Upper lobe of left lung (tissue), 6 donors: ENCODE measurements around the gene CELF5. TPM values are rescaled to one million over a fixed set of nuclear protein-coding genes. Genes with fewer than 3 reads are reported as not detected.

Source experiments
- ATAC-seq, 2 donors: fragments of 200-7000 bp; cut with Tn5 transposase; one replicate each; pipeline ENCODE4 v1.9.1; 2022; ENCODE audit warnings: mild to moderate bottlenecking in 2 of 2, moderate library complexity in 2 of 2; ENCODE audit not compliant: low FRiP score in 2 of 2
- DNase-seq, 2 donors: peaks; one replicate each; pipeline ENCODE4 v3.0.0-alpha.2; 2019 to 2020
- H3K27ac ChIP-seq, 4 donors: fragments of 200-600 bp; sonication (generic); one replicate each; pipeline ENCODE4 v1.5.1; 2016 to 2019
- H3K27me3 ChIP-seq, 4 donors: fragments of 200-600 bp; sonication (generic); one replicate each; pipeline ENCODE4 v1.5.1; 2017 to 2019
- H3K36me3 ChIP-seq, 4 donors: fragments of 200-600 bp; sonication (generic); one replicate each; pipeline ENCODE4 v1.5.1; 2016 to 2019
- H3K4me1 ChIP-seq, 4 donors: fragments of 200-600 bp; sonication (generic); one replicate each; pipeline ENCODE4 v1.5.1; 2018 to 2019
- H3K4me3 ChIP-seq, 4 donors: fragments of 200-600 bp; sonication (generic); one replicate each; pipeline ENCODE4 v1.5.1; 2017 to 2019; ENCODE audit warnings: mild to moderate bottlenecking in 2 of 4, moderate library complexity in 1 of 4
- H3K9me3 ChIP-seq, 4 donors: fragments of 200-600 bp; sonication (generic); one replicate each; pipeline ENCODE4 v1.5.1; 2018 to 2019
- EP300 ChIP-seq, 4 donors: sonication (generic); formaldehyde crosslinking; IDR thresholded peaks; one replicate each; pipeline ENCODE4 v1.5.1; 2017; ENCODE audit warnings: antibody characterized with exemption in 4 of 4, control low read depth in 2 of 4
- POLR2A ChIP-seq, 4 donors: fragments of 450-650 bp; IDR thresholded peaks; one replicate each; pipeline ENCODE4 v1.5.1; 2016 to 2017; ENCODE audit warnings: antibody characterized with exemption in 4 of 4, mild to moderate bottlenecking in 2 of 4
- POLR2AphosphoS5 ChIP-seq, 2 donors: sonication (generic); formaldehyde crosslinking; IDR thresholded peaks; one replicate each; pipeline ENCODE4 v1.5.1; 2017; ENCODE audit warnings: antibody characterized with exemption in 2 of 2
- WGBS, 2 donors: methylation state at CpG; one replicate each; pipeline ENCODE4 v1.1.5; 2017 to 2018; 5-methylcytosine and 5-hydroxymethylcytosine counted together
- total RNA-seq, 6 donors: library from RNA; depleted of rRNA in 4 of 6; stranded (reverse); fragments of >200 nt in 4 of 6; gene quantifications; one replicate each; pipeline versions ENCODE4 v1.1.0 to v1.2.1, GENCODE V29; 2016 to 2021
- TF ChIP-seq, protein P1 (sequence below), 6 experiments: fragments of 450-650 bp in 4 of 6; fragments of 200-600 bp in 2 of 6; sonication (generic) in 2 of 6; IDR thresholded peaks; one replicate each; pipeline ENCODE4 v1.5.1; 2016 to 2019; ENCODE audit warnings: antibody characterized with exemption in 6 of 6
- donor health status: DM: no; HTN: no; CAD: no; lungs with moderate emphysema.
- donor health status: DM: no; HTN: yes; CAD: no; lungs with severe emphysema.

The CELF5 gene
- total RNA-seq, 6 donors from 2014 or later: 0.49 to 0.76 TPM; not detected in 4

DNA sequence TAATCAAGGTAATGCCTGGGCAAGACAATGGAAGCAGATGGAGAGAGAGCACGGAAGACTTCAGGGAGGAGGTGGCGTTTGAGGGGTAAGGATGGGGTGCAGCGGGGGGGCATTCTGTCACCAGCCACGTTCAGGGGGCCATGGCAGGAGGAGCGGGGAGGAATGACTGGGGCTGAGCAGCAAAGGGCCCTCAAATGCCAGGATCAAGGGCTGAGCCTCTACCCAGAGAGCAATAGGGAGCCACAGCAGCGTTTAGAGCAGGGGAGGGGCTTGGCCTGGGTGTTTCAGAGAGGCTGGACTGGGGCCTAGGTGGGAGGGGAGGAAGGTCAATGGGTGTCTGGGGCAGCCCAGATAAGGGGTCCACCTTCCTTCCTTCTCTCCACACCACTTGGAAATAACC is 44.3 kb downstream of the CELF5 start:
- ATAC-seq: no peak
- no peak for TF ChIP-seq EP300 (IDR thresholded peaks at IDR 0.05)
- TF ChIP-seq, protein P1, sequence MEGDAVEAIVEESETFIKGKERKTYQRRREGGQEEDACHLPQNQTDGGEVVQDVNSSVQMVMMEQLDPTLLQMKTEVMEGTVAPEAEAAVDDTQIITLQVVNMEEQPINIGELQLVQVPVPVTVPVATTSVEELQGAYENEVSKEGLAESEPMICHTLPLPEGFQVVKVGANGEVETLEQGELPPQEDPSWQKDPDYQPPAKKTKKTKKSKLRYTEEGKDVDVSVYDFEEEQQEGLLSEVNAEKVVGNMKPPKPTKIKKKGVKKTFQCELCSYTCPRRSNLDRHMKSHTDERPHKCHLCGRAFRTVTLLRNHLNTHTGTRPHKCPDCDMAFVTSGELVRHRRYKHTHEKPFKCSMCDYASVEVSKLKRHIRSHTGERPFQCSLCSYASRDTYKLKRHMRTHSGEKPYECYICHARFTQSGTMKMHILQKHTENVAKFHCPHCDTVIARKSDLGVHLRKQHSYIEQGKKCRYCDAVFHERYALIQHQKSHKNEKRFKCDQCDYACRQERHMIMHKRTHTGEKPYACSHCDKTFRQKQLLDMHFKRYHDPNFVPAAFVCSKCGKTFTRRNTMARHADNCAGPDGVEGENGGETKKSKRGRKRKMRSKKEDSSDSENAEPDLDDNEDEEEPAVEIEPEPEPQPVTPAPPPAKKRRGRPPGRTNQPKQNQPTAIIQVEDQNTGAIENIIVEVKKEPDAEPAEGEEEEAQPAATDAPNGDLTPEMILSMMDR (IDR thresholded peaks at IDR 0.05): no peak
- TF ChIP-seq POLR2AphosphoS5 (IDR thresholded peaks at IDR 0.05): no peak
- no peak for TF ChIP-seq POLR2A (IDR thresholded peaks at IDR 0.05)
- no peak overlapping the region for H3K27ac ChIP-seq

DNA sequence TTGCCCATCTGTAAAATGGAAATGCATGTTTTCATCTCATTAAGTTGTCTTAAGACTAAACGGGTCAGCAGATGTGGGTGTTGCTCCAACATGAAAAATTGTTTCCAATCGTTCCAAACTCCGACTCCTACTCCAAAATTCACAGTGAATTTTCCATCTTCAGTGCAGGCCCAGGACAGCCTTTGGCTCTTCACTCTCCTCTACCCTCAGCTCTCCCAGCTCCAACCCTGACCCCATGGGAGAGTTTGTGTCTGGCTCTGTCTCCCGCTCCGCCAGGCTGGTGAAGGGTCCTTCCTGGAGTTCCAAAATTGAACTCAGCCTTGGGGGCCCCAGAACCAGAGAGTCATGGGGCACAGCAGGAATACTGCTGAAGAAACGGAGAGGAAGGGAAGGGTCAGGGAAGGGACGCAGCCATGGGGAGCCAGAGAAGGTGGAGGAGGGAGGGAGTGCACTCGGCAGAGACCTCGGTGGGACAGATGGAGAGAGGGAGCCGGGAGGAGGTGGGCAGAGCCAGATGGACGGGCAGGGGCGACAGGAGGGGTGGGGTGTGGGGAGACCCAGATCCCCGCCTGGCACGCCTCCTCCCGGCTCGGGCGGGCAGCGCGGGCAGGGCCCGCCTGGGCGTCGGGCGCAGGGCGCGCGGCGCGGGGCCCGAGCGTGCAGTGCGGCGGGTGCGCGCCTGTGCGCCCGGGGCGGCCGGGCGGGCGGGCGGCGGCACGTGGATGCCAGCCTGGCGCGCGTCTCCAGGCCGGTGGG is 45.6 kb downstream of the CELF5 start:
- H3K27me3 ChIP-seq: peaks cover 0 to 9% (median 4%) of the 10 kb centered on the region in 4 donors
- H3K36me3 ChIP-seq: no peaks in the 10 kb centered on the region
- ATAC-seq (no peak), DNase-seq (no peak)
- WGBS, 2 donors: 20 to 32% methylated on average over 11 to 20 of the region's 47 CpGs
- H3K9me3 ChIP-seq: peaks cover 4 to 13% (median 8%) of the 10 kb centered on the region in 4 donors
- TF ChIP-seq EP300 (IDR thresholded peaks at IDR 0.05): no peak
- TF ChIP-seq POLR2AphosphoS5 (IDR thresholded peaks at IDR 0.05): no peak
- no peak for TF ChIP-seq POLR2A (IDR thresholded peaks at IDR 0.05)
- TF ChIP-seq, protein P1 (IDR thresholded peaks at IDR 0.05): no peak
- no peak overlapping the region for H3K27ac ChIP-seq
- peaks cover 0 to 3% (median under 1%) of the 10 kb centered on the region in 4 donors for H3K4me1 ChIP-seq
- no peak overlapping the region for H3K4me3 ChIP-seq

More for the DNA sequence above, 44.3 kb downstream of the CELF5 start:
- Histone ChIP-seq H3K4me1 (no peaks in the 10 kb centered on the region), H3K9me3 (peaks cover 4 to 13% (median 8%) of the 10 kb centered on the region in 4 donors), H3K27me3 (peaks cover 0 to 9% (median 4%) of the 10 kb centered on the region in 4 donors), H3K36me3 (no peaks in the 10 kb centered on the region), H3K4me3 (no peak overlapping the region)
- WGBS, 2 donors: 74 to 82% methylated on average over 5 to 6 of the region's 6 CpGs
- DNase-seq: no peak

- peaks cover 4 to 13% (median 8%) of the 10 kb centered on the region in 4 donors for H3K9me3 ChIP-seq
- TF ChIP-seq POLR2AphosphoS5 (IDR thresholded peaks at IDR 0.05) (no peak), EP300 (IDR thresholded peaks at IDR 0.05) (no peak), POLR2A (IDR thresholded peaks at IDR 0.05) (no peak)
- TF ChIP-seq, protein P1 (IDR thresholded peaks at IDR 0.05): no peak
- DNase-seq: no peak
- no peak overlapping the region for H3K27ac ChIP-seq
- peaks cover 0 to 17% (median 7%) of the 10 kb centered on the region in 4 donors for H3K27me3 ChIP-seq
- H3K4me1 ChIP-seq: peaks cover 6 to 11% (median 8%) of the 10 kb centered on the region in 4 donors
- WGBS, 2 donors: 7 to 27% methylated on average over 3 to 11 of the region's 11 CpGs
- no peak for ATAC-seq
- no peaks in the 10 kb centered on the region for H3K36me3 ChIP-seq
- no peak overlapping the region for H3K4me3 ChIP-seq
These were observed 46.4 kb downstream of the CELF5 start for GRCh38 chr19:3270902-3271301.

DNA sequence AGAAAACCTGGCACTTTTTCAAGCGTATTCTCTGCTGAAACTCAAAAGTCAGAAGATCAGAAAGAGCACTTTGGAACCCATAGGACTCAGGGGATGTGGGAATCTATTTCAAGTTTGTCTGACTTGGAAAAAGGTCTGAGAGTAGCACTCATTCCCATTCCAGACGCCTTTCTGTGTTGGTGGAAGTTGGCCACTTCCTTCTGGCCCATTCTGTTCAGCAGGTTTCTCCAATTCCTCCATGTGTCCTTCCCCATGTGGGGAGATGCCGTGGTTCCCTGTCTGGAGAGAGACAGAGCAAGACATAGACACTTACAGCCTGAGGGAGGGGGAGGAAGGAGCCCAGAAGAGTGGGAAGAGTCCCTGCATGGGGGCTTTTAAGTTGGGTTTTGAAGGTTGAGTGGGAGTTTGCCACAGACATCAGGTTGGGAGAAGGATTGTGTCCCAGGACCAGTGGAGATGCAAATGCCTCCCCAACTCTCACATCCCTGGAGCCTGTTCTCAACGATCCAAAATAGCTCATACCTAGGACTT is 48.0 kb downstream of the CELF5 start:
- Histone ChIP-seq H3K27ac (no peak overlapping the region), H3K4me1 (peaks cover 6 to 16% (median 11%) of the 10 kb centered on the region in 4 donors), H3K4me3 (no peak overlapping the region), H3K9me3 (peaks cover 4 to 13% (median 8%) of the 10 kb centered on the region in 4 donors), H3K36me3 (no peaks in the 10 kb centered on the region), H3K27me3 (peaks cover 0 to 19% (median 7%) of the 10 kb centered on the region in 4 donors)
- no peak for TF ChIP-seq POLR2A (IDR thresholded peaks at IDR 0.05)
- TF ChIP-seq POLR2AphosphoS5 (IDR thresholded peaks at IDR 0.05): no peak
- no peak for TF ChIP-seq EP300 (IDR thresholded peaks at IDR 0.05)
- TF ChIP-seq, protein P1 (IDR thresholded peaks at IDR 0.05): no peak
- no peak for DNase-seq
- no peak for ATAC-seq
- WGBS, 2 donors: 48 to 57% methylated on average over 4 of the region's 4 CpGs
